Mucosa of stomach (tissue), 1 donor: Measurements from ENCODE around the gene MBD4.
A peak's percentile ranks its signal among the peaks of the same experiment; 100 is the strongest.
"Not testable (repeated sequence)": the region's sequence is repeated elsewhere in the genome, so short reads cannot be mapped to it uniquely, and the experiment has no call there.

Experiments used
- H3K27me3 ChIP-seq: one replicate; pipeline ENCODE4 v1.7.0; 2013; ENCODE audit warnings: mild to moderate bottlenecking, low read length; ENCODE audit not compliant: control insufficient read depth, insufficient read depth
- H3K36me3 ChIP-seq: one replicate; pipeline ENCODE4 v1.7.0; 2013; ENCODE audit warnings: low read length; ENCODE audit not compliant: control insufficient read depth, insufficient read depth
- H3K4me1 ChIP-seq: one replicate; pipeline ENCODE4 v1.7.0; 2013; ENCODE audit warnings: mild to moderate bottlenecking, low read length; ENCODE audit not compliant: control insufficient read depth, insufficient read depth
- H3K4me3 ChIP-seq: one replicate; pipeline ENCODE4 v1.7.0; 2013; ENCODE audit warnings: low read length
- H3K9ac ChIP-seq: one replicate; pipeline ENCODE4 v1.7.0; 2013; ENCODE audit warnings: mild to moderate bottlenecking, low read length, moderate library complexity
- H3K9me3 ChIP-seq: one replicate; pipeline ENCODE4 v1.7.0; 2013; ENCODE audit warnings: mild to moderate bottlenecking, low read length, moderate library complexity; ENCODE audit not compliant: control insufficient read depth
- donor health status: Pancreatic carcinoma.

The MBD4 gene

GRCh38 chr3:129398803-129399144 is 41.0 kb downstream of the MBD4 start:
- H3K9ac ChIP-seq: peak overlapping the region; percentile 85
- H3K4me3 ChIP-seq: peak overlapping the region; percentile 95
- no peaks in the 10 kb centered on the region for H3K27me3 ChIP-seq
- H3K36me3 ChIP-seq: no peaks in the 10 kb centered on the region
- H3K9me3 ChIP-seq: no peaks in the 10 kb centered on the region
- H3K4me1 ChIP-seq: no peaks in the 10 kb centered on the region

- H3K9me3 ChIP-seq, H3K4me1 ChIP-seq, H3K36me3 ChIP-seq, H3K4me3 ChIP-seq, H3K27me3 ChIP-seq, H3K9ac ChIP-seq: not testable (repeated sequence)
Observed at GRCh38 chr3:129393760-129394564, 45.8 kb downstream of the MBD4 start.

- H3K4me1 ChIP-seq: no peaks in the 10 kb centered on the region
- no peaks in the 10 kb centered on the region for H3K9me3 ChIP-seq
- peaks cover 6% of the 10 kb centered on the region for H3K36me3 ChIP-seq
Observed at GRCh38 chr3:129393271-129393670, 46.5 kb downstream of the MBD4 start.

GRCh38 chr3:129392106-129392887 is 47.5 kb downstream of the MBD4 start:
- H3K36me3 ChIP-seq, H3K4me1 ChIP-seq, H3K27me3 ChIP-seq, H3K9ac ChIP-seq, H3K9me3 ChIP-seq, H3K4me3 ChIP-seq: not testable (repeated sequence)

More at GRCh38 chr3:129393271-129393670, 46.5 kb downstream of the MBD4 start:
- Histone ChIP-seq H3K4me3 (no peak overlapping the region), H3K27me3 (no peaks in the 10 kb centered on the region), H3K9ac (no peak overlapping the region)

DNA sequence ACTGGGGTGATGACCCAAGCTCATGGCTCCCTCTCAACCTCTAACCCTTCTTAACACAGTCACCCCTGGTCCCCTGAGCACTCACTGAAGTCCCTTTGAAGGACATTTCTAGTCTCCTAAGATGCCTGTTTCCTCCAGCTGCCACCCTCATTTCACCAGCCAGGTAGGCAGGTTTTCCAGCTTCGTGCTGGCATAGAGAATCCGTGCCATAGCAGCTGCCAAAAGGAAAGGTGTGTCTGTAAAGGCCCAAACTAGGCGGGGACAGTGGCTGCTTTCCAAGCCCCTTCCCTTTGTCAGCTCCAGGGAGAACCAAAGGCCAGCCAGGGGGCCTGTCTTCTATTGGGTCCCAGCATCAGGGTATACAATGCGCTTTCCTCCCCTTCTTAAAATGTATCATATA is 48.2 kb downstream of the MBD4 start:
- H3K4me3 ChIP-seq, H3K9ac ChIP-seq, H3K27me3 ChIP-seq, H3K9me3 ChIP-seq, H3K4me1 ChIP-seq: not testable (repeated sequence)
- peaks cover 11% of the 10 kb centered on the region for H3K36me3 ChIP-seq

GRCh38 chr3:129389572-129389937 is 50.2 kb downstream of the MBD4 start:
- no peaks in the 10 kb centered on the region for H3K9me3 ChIP-seq
- H3K4me1 ChIP-seq: no peaks in the 10 kb centered on the region
- H3K9ac ChIP-seq: no peak overlapping the region
- H3K4me3 ChIP-seq: no peak overlapping the region
- peaks cover 11% of the 10 kb centered on the region for H3K36me3 ChIP-seq
- H3K27me3 ChIP-seq: no peaks in the 10 kb centered on the region

DNA sequence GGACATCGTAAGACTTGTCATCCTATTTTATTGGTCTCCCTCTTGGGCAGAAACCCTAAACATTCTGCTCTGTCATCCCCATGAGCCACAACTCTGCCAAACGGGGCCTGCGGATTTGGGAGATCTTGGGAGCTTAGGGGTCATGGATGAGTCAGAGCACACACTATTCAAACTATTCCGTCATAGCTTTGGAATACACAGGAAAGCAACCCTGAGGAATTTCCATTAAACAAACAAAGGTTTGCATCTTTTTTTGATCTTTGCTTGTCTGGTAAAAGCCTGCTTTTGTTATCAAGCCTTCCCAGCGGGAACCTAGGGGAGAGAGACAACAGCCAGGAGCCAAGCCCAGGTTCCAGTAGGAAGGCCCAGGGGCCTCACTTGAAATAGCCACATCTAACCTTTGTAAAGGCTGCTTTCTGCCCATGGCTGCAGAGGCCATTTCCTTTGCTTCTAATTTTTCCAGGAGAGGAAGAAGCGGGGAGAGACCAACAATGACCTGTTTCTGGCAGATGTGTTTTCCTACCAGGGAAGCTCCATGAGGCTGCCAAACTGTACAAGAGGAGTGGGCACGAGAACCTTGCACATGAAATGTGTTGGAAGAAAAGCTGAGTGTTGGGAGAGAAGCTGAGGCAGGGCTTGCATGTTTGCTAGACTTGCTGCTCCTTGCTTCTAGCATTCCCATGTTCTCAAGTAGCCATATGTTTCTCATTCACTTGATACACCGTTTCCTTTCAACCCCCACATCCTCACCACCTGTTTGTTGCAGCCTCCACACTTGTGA is 50.8 kb downstream of the MBD4 start:
- H3K4me1 ChIP-seq, H3K4me3 ChIP-seq, H3K9ac ChIP-seq, H3K9me3 ChIP-seq, H3K27me3 ChIP-seq: not testable (repeated sequence)
- peaks cover 11% of the 10 kb centered on the region for H3K36me3 ChIP-seq

DNA sequence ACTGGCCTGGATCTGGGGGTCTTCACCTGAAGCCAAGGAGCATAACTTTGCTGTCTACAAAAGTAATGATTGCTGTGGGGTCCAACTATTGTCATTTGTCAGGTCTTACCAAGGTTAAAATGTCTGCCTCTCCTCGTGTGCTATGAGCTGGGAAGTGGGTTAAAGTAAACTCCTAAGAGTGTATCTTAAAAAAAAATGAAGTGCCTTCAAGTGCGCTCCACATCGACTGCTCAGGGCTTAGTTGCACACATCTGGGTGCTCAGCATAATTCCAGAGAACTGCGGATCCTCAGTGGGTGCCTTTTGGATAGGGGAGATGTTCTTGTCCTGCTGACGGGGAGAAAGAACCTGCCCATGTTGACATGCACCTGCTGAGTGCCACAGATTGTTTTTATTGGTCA is 52.3 kb downstream of the MBD4 start:
- H3K9ac ChIP-seq: no peak overlapping the region
- H3K4me1 ChIP-seq: no peaks in the 10 kb centered on the region
- no peaks in the 10 kb centered on the region for H3K9me3 ChIP-seq
- no peaks in the 10 kb centered on the region for H3K27me3 ChIP-seq
- H3K4me3 ChIP-seq: no peak overlapping the region
- peaks cover 11% of the 10 kb centered on the region for H3K36me3 ChIP-seq

DNA sequence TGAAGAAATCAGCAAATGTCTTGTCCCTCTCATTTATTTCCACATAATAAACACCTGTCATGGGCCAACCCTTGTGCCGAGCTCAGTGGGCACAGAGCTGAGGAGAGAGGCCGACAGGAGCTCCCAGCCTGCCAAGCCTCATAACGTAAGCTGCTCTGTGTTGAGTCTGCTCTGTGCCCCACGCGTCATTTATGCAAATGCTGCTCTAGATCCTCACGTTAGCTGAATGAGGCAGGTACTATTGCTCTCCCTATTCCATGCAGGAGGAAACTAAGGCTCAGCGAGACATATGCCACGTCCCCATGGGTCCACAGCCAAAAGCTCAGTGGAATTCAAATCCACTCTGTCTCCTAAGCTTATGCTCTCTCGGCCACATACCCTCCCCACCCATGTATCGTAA is 52.8 kb downstream of the MBD4 start:
- Histone ChIP-seq H3K4me3 (no peak overlapping the region), H3K36me3 (peaks cover 11% of the 10 kb centered on the region), H3K4me1 (no peaks in the 10 kb centered on the region), H3K9ac (no peak overlapping the region), H3K27me3 (no peaks in the 10 kb centered on the region), H3K9me3 (no peaks in the 10 kb centered on the region)

GRCh38 chr3:129385507-129385906 is 54.2 kb downstream of the MBD4 start:
- H3K9me3 ChIP-seq, H3K27me3 ChIP-seq, H3K36me3 ChIP-seq, H3K9ac ChIP-seq, H3K4me1 ChIP-seq, H3K4me3 ChIP-seq: not testable (repeated sequence)

DNA sequence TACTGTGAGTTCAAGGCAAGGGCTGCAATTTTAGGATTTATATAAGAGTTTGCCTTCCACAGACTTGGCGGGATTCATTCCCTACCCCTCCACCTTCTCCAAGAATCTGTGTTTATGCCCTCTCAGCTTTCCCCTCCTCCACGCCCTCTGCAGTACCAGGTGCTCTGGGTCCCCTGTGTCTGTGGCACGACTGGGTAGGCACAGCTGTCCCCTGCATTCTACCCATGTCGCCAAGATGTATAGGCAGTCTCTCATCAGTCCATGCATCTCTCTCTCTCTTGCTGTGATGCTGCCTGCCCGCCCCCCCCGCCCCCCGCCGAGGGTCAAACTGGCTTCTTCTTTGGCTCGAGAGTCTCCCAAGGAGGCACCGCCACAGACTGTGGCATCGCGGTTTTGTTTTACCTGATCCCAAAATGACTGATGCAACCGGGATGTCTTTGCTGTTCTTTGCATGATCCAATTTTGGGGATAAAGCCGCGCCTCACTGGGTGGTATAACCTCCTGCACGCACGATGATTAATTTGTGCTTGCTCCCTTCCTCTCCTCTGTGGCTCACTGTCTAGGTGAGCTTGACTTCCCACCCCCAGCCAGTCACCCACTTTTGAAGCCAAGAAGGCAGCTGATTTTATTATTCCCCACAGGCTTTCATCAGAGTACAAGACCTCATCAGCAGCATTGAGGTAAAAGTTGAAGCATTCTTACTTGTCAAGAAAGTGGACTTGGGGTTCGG is 55.0 kb downstream of the MBD4 start:
- Histone ChIP-seq H3K27me3 (no peaks in the 10 kb centered on the region), H3K36me3 (peaks cover 5% of the 10 kb centered on the region), H3K9ac (no peak overlapping the region), H3K4me1 (no peaks in the 10 kb centered on the region), H3K9me3 (no peaks in the 10 kb centered on the region), H3K4me3 (no peak overlapping the region)
